ENCODE data around the gene FAM237A.

Gene FAM237A

DNA sequence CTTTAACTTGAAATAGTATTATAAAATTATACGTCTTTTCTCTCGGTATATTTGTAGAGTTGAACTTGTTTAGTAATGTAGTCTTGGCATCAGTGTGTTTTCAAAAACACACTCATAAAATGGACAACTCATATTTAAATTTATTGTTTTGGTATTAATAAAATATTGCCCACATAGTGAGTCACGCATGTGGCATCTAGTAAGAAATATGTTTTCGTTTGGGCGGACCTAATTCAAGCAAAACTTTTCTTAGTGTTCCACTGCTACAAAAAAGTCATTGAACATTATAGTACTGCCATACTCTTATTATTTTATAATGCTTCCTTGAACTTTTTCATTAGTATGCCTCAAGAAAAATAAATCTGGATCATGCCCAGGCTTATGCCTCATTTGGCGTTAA is 31.1 kb upstream of the FAM237A start:
- TF ChIP-seq, protein P1, sequence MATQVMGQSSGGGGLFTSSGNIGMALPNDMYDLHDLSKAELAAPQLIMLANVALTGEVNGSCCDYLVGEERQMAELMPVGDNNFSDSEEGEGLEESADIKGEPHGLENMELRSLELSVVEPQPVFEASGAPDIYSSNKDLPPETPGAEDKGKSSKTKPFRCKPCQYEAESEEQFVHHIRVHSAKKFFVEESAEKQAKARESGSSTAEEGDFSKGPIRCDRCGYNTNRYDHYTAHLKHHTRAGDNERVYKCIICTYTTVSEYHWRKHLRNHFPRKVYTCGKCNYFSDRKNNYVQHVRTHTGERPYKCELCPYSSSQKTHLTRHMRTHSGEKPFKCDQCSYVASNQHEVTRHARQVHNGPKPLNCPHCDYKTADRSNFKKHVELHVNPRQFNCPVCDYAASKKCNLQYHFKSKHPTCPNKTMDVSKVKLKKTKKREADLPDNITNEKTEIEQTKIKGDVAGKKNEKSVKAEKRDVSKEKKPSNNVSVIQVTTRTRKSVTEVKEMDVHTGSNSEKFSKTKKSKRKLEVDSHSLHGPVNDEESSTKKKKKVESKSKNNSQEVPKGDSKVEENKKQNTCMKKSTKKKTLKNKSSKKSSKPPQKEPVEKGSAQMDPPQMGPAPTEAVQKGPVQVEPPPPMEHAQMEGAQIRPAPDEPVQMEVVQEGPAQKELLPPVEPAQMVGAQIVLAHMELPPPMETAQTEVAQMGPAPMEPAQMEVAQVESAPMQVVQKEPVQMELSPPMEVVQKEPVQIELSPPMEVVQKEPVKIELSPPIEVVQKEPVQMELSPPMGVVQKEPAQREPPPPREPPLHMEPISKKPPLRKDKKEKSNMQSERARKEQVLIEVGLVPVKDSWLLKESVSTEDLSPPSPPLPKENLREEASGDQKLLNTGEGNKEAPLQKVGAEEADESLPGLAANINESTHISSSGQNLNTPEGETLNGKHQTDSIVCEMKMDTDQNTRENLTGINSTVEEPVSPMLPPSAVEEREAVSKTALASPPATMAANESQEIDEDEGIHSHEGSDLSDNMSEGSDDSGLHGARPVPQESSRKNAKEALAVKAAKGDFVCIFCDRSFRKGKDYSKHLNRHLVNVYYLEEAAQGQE (IDR thresholded peaks at IDR 0.05; ENCODE audit: low read depth) = no peak

DNA sequence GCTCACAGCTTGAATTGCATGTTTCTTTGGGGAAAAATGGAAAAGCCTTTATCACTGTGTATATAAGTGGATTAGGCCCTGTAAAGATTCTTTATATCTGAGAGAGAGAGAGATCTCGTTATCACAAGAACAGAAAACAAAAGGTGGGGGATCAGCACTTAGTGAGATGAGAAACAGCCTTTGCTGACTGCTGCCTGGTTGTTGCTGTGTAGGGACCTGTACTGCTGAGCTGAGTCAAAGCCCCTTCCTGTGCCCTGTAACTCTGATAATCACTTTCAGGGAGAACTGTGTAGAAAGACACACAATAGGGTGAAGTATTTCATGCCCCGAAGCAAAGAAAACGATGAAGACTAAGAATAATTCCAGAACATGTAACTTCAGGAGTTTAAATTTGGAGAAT is 30.6 kb upstream of the FAM237A start:
- TF ChIP-seq, protein P1 (IDR thresholded peaks at IDR 0.05; ENCODE audit: low read depth) = no peak
- no peak for TF ChIP-seq CREB1 (IDR thresholded peaks at IDR 0.05; ENCODE audit: low read depth)
- no peak for TF ChIP-seq FOXM1 (IDR thresholded peaks at IDR 0.05; ENCODE audit: borderline replicate concordance, low read depth)
- no peak for TF ChIP-seq TAF1 (IDR thresholded peaks at IDR 0.05; ENCODE audit: low read depth)
- TF ChIP-seq ZBTB7A (IDR thresholded peaks at IDR 0.05; ENCODE audit: low read depth) = no peak
- TF ChIP-seq CEBPB (IDR thresholded peaks at IDR 0.05) = no peak
- TF ChIP-seq, protein P2, sequence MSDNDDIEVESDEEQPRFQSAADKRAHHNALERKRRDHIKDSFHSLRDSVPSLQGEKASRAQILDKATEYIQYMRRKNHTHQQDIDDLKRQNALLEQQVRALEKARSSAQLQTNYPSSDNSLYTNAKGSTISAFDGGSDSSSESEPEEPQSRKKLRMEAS (IDR thresholded peaks at IDR 0.05) = no peak
- TF ChIP-seq EGR1 (IDR thresholded peaks at IDR 0.05) = no peak
- no peak for TF ChIP-seq USF1 (IDR thresholded peaks at IDR 0.05)
- TF ChIP-seq NFIC (IDR thresholded peaks at IDR 0.05) = no peak
- TF ChIP-seq EP300 (IDR thresholded peaks at IDR 0.05; ENCODE audit: borderline replicate concordance) = no peak
- TF ChIP-seq YY1 (IDR thresholded peaks at IDR 0.05; ENCODE audit: low read depth) = no peak
- no peak for TF ChIP-seq TCF12 (IDR thresholded peaks at IDR 0.05; ENCODE audit: low read depth)
- TF ChIP-seq RAD21 (IDR thresholded peaks at IDR 0.05; ENCODE audit: low read depth) = no peak
- TF ChIP-seq TEAD4 (IDR thresholded peaks at IDR 0.05) = no peak

DNA sequence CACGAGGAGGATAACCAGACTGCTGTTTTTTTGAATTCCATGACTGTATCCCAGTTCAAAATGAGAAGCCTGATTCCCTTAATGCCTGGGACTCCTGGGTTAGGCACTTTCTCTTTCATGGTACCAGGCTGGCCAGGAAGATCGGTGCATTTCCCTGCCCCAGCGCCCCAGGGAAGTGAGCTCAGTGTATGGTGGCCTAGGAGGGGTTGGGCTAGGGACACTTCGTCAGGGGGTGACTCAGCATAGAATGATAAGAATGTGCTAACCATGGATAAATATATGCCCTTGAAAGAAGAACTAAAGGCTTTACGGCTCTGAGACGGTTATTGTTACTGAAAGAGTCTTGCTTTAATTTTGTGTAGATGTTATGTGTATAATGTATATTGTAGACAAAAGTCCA is 27.5 kb upstream of the FAM237A start:
- no peak for TF ChIP-seq CREB1 (IDR thresholded peaks at IDR 0.05; ENCODE audit: low read depth)
- no peak for TF ChIP-seq ZBTB7A (IDR thresholded peaks at IDR 0.05; ENCODE audit: low read depth)
- TF ChIP-seq EP300 (IDR thresholded peaks at IDR 0.05; ENCODE audit: borderline replicate concordance) = no peak
- no peak for TF ChIP-seq TEAD4 (IDR thresholded peaks at IDR 0.05)
- no peak for TF ChIP-seq TAF1 (IDR thresholded peaks at IDR 0.05; ENCODE audit: low read depth)
- no peak for TF ChIP-seq YY1 (IDR thresholded peaks at IDR 0.05; ENCODE audit: low read depth)
- no peak for TF ChIP-seq TCF12 (IDR thresholded peaks at IDR 0.05; ENCODE audit: low read depth)
- TF ChIP-seq, protein P1 (IDR thresholded peaks at IDR 0.05; ENCODE audit: low read depth) = no peak
- TF ChIP-seq CEBPB (IDR thresholded peaks at IDR 0.05) = no peak
- TF ChIP-seq EGR1 (IDR thresholded peaks at IDR 0.05) = no peak
- TF ChIP-seq, protein P2 (IDR thresholded peaks at IDR 0.05) = no peak
- TF ChIP-seq NFIC (IDR thresholded peaks at IDR 0.05) = no peak
- TF ChIP-seq RAD21 (IDR thresholded peaks at IDR 0.05; ENCODE audit: low read depth) = no peak
- TF ChIP-seq USF1 (IDR thresholded peaks at IDR 0.05) = no peak
- TF ChIP-seq FOXM1 (IDR thresholded peaks at IDR 0.05; ENCODE audit: borderline replicate concordance, low read depth) = no peak

DNA sequence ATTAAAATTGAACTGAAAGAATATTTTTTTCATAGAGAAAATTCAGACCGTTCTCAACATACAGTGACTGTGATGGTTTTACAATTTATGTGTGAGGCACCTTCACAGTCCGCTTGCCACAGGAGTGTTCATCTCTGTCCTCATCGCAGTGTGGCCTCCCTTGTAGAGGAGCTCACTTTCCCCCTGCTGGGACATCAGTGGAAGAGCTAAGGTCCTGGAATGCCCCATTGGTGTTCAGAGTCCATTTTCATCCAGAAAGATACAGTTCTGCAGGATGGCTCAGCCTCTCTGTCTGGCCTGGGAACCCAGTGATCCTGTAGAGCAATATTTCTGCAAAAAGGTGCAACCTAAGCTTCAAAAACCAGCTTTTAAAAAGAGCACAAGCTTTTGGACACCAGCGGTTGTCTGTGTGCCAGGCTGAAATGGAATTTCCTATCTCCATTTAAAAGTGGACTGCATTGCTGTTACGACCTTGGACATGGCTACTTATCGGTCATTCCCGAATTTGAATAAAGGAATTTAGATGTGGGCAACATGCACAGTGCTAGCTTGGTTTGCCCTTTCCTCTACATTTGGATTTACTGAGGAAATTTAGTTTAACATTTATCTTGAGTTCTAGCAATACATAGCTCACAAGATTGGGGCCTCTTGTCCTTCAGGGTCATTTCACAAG is 26.7 kb upstream of the FAM237A start:
- TF ChIP-seq EP300 (IDR thresholded peaks at IDR 0.05; ENCODE audit: borderline replicate concordance) = no peak
- TF ChIP-seq EGR1 (IDR thresholded peaks at IDR 0.05) = no peak
- TF ChIP-seq NFIC (IDR thresholded peaks at IDR 0.05) = no peak
- no peak for TF ChIP-seq RAD21 (IDR thresholded peaks at IDR 0.05; ENCODE audit: low read depth)
- TF ChIP-seq YY1 (IDR thresholded peaks at IDR 0.05; ENCODE audit: low read depth) = no peak
- no peak for TF ChIP-seq CEBPB (IDR thresholded peaks at IDR 0.05)
- TF ChIP-seq FOXM1 (IDR thresholded peaks at IDR 0.05; ENCODE audit: borderline replicate concordance, low read depth) = no peak
- no peak for TF ChIP-seq TEAD4 (IDR thresholded peaks at IDR 0.05)
- no peak for TF ChIP-seq ZBTB7A (IDR thresholded peaks at IDR 0.05; ENCODE audit: low read depth)
- TF ChIP-seq TCF12 (IDR thresholded peaks at IDR 0.05; ENCODE audit: low read depth) = no peak
- TF ChIP-seq, protein P2 (IDR thresholded peaks at IDR 0.05) = no peak
- no peak for TF ChIP-seq TAF1 (IDR thresholded peaks at IDR 0.05; ENCODE audit: low read depth)
- no peak for TF ChIP-seq USF1 (IDR thresholded peaks at IDR 0.05)
- TF ChIP-seq, protein P1 (IDR thresholded peaks at IDR 0.05; ENCODE audit: low read depth) = no peak
- no peak for TF ChIP-seq CREB1 (IDR thresholded peaks at IDR 0.05; ENCODE audit: low read depth)

Measured in Ishikawa (cell line).